HEK293T (cell line): ENCODE data around the gene APBB2.
A peak's percentile ranks its signal among the peaks of the same experiment; 100 is the strongest.

ENCODE experiments used
- ELF4 ChIP-seq: fragments of 450-650 bp; IDR thresholded peaks from 2 replicates; pipeline ENCODE4 v1.6.1; 2017; ENCODE audit warnings: antibody characterized with exemption
- HDGF ChIP-seq: fragments of 450-650 bp; IDR thresholded peaks from 2 replicates; pipeline ENCODE4 v1.6.1; 2017; ENCODE audit warnings: antibody characterized with exemption, borderline replicate concordance
- TARDBP ChIP-seq: fragments of 450-650 bp; IDR thresholded peaks from 2 replicates; pipeline ENCODE4 v1.6.1; 2016
- TF ChIP-seq, protein P1 (sequence below): fragments of 450-650 bp; IDR thresholded peaks from 2 replicates; pipeline ENCODE4 v1.6.1; 2016

DNA sequence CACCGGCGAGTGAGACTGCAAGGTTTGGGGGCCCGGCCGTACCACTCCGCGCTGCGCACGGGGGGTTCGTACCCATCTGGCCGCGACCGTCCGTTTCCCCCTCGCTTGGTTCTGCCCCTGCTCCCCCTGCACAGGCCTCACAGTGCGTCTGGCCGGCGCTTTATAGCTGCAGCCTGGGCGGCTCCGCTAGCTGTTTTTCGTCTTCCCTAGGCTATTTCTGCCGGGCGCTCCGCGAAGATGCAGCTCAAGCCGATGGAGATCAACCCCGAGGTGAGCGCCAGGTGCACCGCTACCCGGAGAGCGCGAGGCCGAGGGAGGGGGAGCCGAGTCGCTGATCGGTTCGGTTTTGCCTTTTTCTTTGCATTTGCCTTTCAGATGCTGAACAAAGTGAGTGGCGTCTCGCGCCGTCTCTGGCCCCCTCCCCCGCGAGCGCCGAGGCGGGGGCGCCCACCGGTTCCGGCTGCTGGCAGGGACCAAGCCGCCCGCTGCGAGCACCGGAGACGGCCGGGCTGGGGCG lies 42.5 kb upstream of the APBB2 start, which contains the start of gene UCHL1:
- TF ChIP-seq, protein P1, sequence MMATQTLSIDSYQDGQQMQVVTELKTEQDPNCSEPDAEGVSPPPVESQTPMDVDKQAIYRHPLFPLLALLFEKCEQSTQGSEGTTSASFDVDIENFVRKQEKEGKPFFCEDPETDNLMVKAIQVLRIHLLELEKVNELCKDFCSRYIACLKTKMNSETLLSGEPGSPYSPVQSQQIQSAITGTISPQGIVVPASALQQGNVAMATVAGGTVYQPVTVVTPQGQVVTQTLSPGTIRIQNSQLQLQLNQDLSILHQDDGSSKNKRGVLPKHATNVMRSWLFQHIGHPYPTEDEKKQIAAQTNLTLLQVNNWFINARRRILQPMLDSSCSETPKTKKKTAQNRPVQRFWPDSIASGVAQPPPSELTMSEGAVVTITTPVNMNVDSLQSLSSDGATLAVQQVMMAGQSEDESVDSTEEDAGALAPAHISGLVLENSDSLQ, result no peak
- TF ChIP-seq ELF4 (peak; percentile 36; the same call in 1 of the 2 replicates), TARDBP (no peak), HDGF (no peak)
